ENCODE measurements around the gene CELF2.

DNA sequence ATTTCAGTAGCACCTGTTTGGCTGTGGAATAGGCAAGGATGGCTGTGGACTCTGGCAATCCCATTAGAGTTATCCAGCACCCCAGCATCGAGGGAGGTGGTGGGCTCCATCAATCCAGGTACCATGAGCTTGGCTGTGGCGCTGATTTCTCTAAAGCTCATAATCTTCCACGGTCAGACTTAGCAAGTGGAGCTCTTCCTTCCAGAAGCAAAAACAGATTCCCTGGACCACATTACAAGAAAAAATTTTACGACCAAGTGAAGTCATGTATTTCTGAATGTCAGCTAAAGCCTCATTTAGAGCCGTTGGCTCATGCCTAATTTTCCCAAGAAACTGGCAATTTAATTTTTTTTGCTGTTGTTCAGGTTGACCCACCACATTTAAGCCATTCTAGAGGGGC is 135.1 kb downstream of the CELF2 start:
- TF ChIP-seq EZH2phosphoT487 (IDR thresholded peaks at IDR 0.05; ENCODE audit: insufficient read depth, low read depth) (no peak), EZH2 (IDR thresholded peaks at IDR 0.05; ENCODE audit: insufficient read depth, poor library complexity, severe bottlenecking) (no peak)

Measured in GM23248 (cell line).